ENCODE results near the gene GALNT15.

DNA sequence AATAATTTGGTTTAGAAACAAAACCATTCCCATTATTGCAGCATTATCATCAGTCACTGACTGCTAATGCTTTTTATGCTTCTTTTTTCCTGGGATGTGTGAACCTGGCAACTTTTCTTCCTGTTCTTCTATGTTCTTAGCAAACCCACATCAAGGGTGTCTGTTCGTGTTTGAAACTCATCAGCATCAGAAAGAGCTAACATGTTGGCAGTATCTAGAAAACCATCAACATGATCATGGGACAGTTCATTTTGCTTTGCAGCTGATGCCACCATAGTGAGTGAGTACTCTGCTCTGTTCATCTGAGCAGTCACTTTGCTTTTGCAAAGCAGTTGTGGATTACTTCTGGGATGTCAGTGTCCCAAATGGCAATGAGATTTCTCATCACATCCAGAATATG, 84.4 kb downstream of the GALNT15 start:
- TF ChIP-seq, protein P1, sequence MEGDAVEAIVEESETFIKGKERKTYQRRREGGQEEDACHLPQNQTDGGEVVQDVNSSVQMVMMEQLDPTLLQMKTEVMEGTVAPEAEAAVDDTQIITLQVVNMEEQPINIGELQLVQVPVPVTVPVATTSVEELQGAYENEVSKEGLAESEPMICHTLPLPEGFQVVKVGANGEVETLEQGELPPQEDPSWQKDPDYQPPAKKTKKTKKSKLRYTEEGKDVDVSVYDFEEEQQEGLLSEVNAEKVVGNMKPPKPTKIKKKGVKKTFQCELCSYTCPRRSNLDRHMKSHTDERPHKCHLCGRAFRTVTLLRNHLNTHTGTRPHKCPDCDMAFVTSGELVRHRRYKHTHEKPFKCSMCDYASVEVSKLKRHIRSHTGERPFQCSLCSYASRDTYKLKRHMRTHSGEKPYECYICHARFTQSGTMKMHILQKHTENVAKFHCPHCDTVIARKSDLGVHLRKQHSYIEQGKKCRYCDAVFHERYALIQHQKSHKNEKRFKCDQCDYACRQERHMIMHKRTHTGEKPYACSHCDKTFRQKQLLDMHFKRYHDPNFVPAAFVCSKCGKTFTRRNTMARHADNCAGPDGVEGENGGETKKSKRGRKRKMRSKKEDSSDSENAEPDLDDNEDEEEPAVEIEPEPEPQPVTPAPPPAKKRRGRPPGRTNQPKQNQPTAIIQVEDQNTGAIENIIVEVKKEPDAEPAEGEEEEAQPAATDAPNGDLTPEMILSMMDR (IDR thresholded peaks at IDR 0.05; ENCODE audit: borderline replicate concordance, extremely low read depth, low read length, poor library complexity, severe bottlenecking) = no peak
- no peak for TF ChIP-seq EZH2 (IDR thresholded peaks at IDR 0.05; ENCODE audit: borderline replicate concordance, low read depth, low read length, severe bottlenecking)
